ENCODE measurements around the gene ARNT2.

Gene ARNT2

DNA sequence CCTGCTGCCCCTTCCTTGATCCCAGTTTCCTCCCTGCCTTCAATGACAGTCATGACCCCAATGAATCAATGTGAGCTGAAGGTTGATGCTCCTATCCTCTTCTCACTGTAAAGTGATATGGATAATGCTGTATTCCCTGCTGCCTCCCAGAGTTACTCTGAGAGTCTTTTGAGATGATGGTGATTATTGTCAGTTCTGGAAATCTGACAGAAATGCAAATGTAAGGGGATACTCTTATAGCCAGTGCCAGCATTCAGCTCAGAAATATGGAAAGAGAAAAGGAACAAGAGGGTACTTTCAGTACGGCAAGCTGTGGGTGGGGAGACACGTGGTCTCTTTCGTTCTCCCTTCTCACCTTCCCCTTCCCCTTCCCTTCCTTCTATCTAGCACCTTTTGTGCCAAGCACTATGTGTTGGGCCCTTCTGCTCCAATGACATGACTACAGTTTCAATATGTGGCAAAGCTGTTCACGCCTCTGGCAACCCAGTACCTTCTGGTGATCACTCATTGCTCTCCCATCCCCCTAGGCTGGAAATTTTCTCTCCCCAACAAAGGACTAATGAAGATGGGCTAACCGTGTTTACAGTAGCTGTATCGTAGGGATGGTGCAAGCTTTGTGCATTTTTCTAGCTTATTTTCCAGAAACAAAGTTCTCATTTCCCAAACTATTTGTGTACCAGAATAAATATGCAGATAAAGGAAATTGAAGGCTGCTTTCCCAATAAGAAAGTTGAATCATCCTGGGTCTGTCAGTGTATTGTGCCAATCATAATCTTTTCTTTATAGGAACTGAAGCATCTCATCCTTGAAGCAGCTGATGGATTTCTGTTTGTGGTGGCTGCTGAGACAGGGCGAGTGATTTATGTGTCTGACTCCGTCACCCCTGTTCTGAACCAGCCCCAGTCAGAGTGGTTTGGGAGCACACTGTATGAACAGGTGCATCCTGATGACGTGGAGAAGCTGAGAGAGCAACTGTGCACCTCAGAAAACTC lies 70.3 kb downstream of the ARNT2 start:
- Histone ChIP-seq H3K36me3 (ENCODE audit: insufficient read depth, low read length) (no peaks in the 10 kb centered on the region), H4K20me1 (ENCODE audit: insufficient read depth, low read length) (no peaks in the 10 kb centered on the region), H3K4me3 (ENCODE audit: low read depth, low read length, poor library complexity, severe bottlenecking) (no peak overlapping the region), H3K4me1 (ENCODE audit: insufficient read depth, low read length, severe bottlenecking) (no peaks in the 10 kb centered on the region), H3K27ac (ENCODE audit: low read depth, low read length, poor library complexity, severe bottlenecking) (no peak overlapping the region), H3K9ac (ENCODE audit: low read length) (no peak overlapping the region), H2AFZ (ENCODE audit: low read length) (no peak overlapping the region), H3K27me3 (ENCODE audit: insufficient read depth, low read length) (no peaks in the 10 kb centered on the region), H3F3A (ENCODE audit: insufficient read depth, low read length) (no peaks in the 10 kb centered on the region), H3K4me2 (ENCODE audit: low read length) (no peak overlapping the region), H3K9me3 (ENCODE audit: low read length) (no peaks in the 10 kb centered on the region), H3K9me2 (ENCODE audit: low read depth, low read length) (no peaks in the 10 kb centered on the region), H3K79me2 (ENCODE audit: insufficient read depth, low read length) (no peaks in the 10 kb centered on the region)
- TF ChIP-seq, protein P1, sequence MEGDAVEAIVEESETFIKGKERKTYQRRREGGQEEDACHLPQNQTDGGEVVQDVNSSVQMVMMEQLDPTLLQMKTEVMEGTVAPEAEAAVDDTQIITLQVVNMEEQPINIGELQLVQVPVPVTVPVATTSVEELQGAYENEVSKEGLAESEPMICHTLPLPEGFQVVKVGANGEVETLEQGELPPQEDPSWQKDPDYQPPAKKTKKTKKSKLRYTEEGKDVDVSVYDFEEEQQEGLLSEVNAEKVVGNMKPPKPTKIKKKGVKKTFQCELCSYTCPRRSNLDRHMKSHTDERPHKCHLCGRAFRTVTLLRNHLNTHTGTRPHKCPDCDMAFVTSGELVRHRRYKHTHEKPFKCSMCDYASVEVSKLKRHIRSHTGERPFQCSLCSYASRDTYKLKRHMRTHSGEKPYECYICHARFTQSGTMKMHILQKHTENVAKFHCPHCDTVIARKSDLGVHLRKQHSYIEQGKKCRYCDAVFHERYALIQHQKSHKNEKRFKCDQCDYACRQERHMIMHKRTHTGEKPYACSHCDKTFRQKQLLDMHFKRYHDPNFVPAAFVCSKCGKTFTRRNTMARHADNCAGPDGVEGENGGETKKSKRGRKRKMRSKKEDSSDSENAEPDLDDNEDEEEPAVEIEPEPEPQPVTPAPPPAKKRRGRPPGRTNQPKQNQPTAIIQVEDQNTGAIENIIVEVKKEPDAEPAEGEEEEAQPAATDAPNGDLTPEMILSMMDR (IDR thresholded peaks at IDR 0.05; ENCODE audit: low read length): no peak
- no peak for TF ChIP-seq EZH2 (IDR thresholded peaks at IDR 0.05; ENCODE audit: borderline replicate concordance, low read length)

DNA sequence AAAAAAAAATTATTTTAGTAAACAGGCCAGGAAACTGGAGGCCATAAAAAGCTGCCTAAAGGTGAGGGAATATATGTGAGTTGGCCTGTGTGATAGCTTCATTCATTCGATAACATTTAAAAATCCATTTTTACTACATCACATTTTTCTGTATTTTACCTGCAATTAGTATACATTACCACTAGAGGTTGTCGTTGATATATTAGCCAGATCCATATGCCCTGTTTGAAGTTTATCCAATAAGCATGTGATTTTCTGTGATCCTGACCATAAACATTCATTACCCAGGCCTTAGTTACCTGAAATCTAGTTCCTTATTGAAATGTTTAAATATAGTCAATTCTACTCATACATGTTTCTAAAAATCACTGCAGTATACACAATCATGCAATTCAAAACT lies 71.4 kb downstream of the ARNT2 start:
- Histone ChIP-seq H3K79me2 (ENCODE audit: insufficient read depth, low read length) (no peaks in the 10 kb centered on the region), H3K27ac (ENCODE audit: low read depth, low read length, poor library complexity, severe bottlenecking) (no peak overlapping the region), H3K4me2 (ENCODE audit: low read length) (no peak overlapping the region), H3K4me1 (ENCODE audit: insufficient read depth, low read length, severe bottlenecking) (no peaks in the 10 kb centered on the region), H3K9me2 (ENCODE audit: low read depth, low read length) (no peaks in the 10 kb centered on the region), H4K20me1 (ENCODE audit: insufficient read depth, low read length) (no peaks in the 10 kb centered on the region), H3K4me3 (ENCODE audit: low read depth, low read length, poor library complexity, severe bottlenecking) (no peak overlapping the region), H3K9me3 (ENCODE audit: low read length) (no peaks in the 10 kb centered on the region), H2AFZ (ENCODE audit: low read length) (no peak overlapping the region), H3K9ac (ENCODE audit: low read length) (no peak overlapping the region), H3K36me3 (ENCODE audit: insufficient read depth, low read length) (no peaks in the 10 kb centered on the region), H3K27me3 (ENCODE audit: insufficient read depth, low read length) (no peaks in the 10 kb centered on the region), H3F3A (ENCODE audit: insufficient read depth, low read length) (no peaks in the 10 kb centered on the region)
- TF ChIP-seq, protein P1 (IDR thresholded peaks at IDR 0.05; ENCODE audit: low read length): peak; percentile 45; the same call in 1 of the 2 replicates
- no peak for TF ChIP-seq EZH2 (IDR thresholded peaks at IDR 0.05; ENCODE audit: borderline replicate concordance, low read length)

DNA sequence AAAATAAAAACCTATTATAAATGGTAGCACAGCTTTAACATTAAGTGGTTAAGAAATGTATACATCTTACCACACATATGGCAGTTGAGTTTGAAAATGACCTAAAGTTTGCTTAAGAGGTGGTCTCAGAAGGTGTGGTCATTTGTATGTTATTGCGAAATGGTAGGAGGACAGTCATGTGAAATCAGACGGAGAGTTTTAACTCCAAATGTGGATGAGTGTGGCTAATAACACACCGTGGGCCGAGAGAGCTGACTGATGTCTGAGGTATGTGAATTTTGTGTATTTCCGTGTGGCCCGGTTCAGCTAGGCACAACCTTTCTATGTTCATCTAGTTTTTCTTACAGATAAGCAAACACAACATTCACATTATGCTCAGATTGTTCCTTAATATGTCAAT lies 71.9 kb downstream of the ARNT2 start:
- Histone ChIP-seq H4K20me1 (ENCODE audit: insufficient read depth, low read length) (no peaks in the 10 kb centered on the region), H3K4me3 (ENCODE audit: low read depth, low read length, poor library complexity, severe bottlenecking) (no peak overlapping the region), H2AFZ (ENCODE audit: low read length) (no peak overlapping the region), H3K79me2 (ENCODE audit: insufficient read depth, low read length) (no peaks in the 10 kb centered on the region), H3K27ac (ENCODE audit: low read depth, low read length, poor library complexity, severe bottlenecking) (no peak overlapping the region), H3K36me3 (ENCODE audit: insufficient read depth, low read length) (no peaks in the 10 kb centered on the region), H3K9me3 (ENCODE audit: low read length) (no peaks in the 10 kb centered on the region), H3F3A (ENCODE audit: insufficient read depth, low read length) (no peaks in the 10 kb centered on the region), H3K4me2 (ENCODE audit: low read length) (no peak overlapping the region), H3K27me3 (ENCODE audit: insufficient read depth, low read length) (no peaks in the 10 kb centered on the region), H3K9me2 (ENCODE audit: low read depth, low read length) (no peaks in the 10 kb centered on the region), H3K9ac (ENCODE audit: low read length) (no peak overlapping the region), H3K4me1 (ENCODE audit: insufficient read depth, low read length, severe bottlenecking) (no peaks in the 10 kb centered on the region)
- TF ChIP-seq, protein P1 (IDR thresholded peaks at IDR 0.05; ENCODE audit: low read length): no peak
- no peak for TF ChIP-seq EZH2 (IDR thresholded peaks at IDR 0.05; ENCODE audit: borderline replicate concordance, low read length)

Data from OCI-LY1 (cell line).